SK-N-MC (cell line): ENCODE measurements around the gene SLC30A9.

Experiments
- EZH2 ChIP-seq: fragments of 200-600 bp; sonication (generic); IDR thresholded peaks from one replicate; pipeline ENCODE4 v1.6.1; 2017; ENCODE audit warnings: antibody characterized with exemption
- POLR2AphosphoS5 ChIP-seq: IDR thresholded peaks from 2 replicates; pipeline ENCODE4 v1.6.1; 2012; ENCODE audit warnings: mild to moderate bottlenecking, low read depth, low read length, borderline replicate concordance

- no peak for TF ChIP-seq POLR2AphosphoS5
- no peak for TF ChIP-seq EZH2
Observed at GRCh38 chr4:41981456-41981855, 8.9 kb upstream of the SLC30A9 start, which contains the start of gene DCAF4L1.
